ENCODE results near the gene M6PR. TPM values are rescaled to one million over a fixed set of nuclear protein-coding genes. Genes with fewer than 3 reads are reported as not detected.
"Not testable (repeated sequence)": the region's sequence is repeated elsewhere in the genome, so short reads cannot be mapped to it uniquely, and the experiment has no call there.

The M6PR gene
- total RNA-seq, 4 donors from 2014 or later = 72.0 to 96.3 (median 88.5) TPM

DNA sequence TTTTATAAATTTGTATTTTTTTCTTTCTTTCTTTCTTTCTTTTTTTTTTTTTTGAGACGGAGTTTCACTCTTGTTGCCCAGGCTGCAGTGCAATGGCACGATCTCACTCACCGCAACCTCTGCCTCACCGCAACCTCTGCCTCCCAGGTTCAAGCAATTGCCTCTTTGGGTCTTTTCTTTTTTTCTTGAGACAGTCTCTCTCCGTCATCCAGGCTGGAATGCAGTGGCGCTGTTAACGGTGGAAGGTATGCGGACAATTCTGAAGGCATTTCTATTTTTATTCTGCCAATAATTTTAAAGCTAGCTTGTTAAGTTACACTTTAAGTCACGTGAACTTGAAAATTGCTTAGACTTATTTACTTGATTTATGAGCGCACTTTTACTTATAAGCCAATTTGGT, 43.9 kb downstream of the M6PR start:
- intact Hi-C loops (cut with DNase I) = loop anchor here (5.0 kb wide), 1 partner anchor 218 kb away; no protein-coding TSS in a partner anchor
- Histone ChIP-seq H3K27ac (replicated peaks in 1 of 4) (peak overlapping the region in 2 of 4 donors; percentile 1 to 65), H3K4me3 (peak overlapping the region in 2 of 4 donors; percentile 7 to 11), H3K36me3 (no peaks in the 10 kb centered on the region), H3K4me1 (peaks cover 4 to 14% (median 7%) of the 10 kb centered on the region in 4 donors), H3K27me3 (no peaks in the 10 kb centered on the region), H3K9me3 (no peaks in the 10 kb centered on the region)
- 35% methylated on average over 10 of the region's 10 CpGs for WGBS
- DNase-seq (ENCODE audit: extremely low spot score) = no peak
- TF ChIP-seq CTCF (IDR thresholded peaks at IDR 0.05) (peak in 1 of 3 experiments; percentile 9), EP300 (IDR thresholded peaks at IDR 0.05) (no peak), POLR2A (IDR thresholded peaks at IDR 0.05; ENCODE audit: low read depth) (no peak), POLR2AphosphoS5 (IDR thresholded peaks at IDR 0.05) (peak in 1 of 2 donors; percentile 17)

DNA sequence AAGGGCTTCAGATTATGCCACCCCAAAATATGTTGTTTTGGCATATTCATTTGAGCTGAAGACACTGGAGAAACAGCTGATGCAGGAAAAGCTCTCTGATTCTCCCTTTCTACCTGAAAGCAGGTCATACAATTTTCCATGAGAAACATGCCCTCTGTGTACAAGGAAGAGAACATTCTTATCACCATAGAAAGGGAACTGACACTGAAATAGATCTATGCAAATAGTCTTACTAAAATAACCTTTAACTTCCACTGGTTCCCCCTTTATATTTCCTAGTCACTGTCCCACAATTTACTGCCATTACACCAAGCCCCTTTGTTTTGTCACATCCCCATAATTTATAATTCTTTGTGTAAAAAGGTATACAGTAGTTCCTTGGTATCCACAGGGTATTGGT, 44.8 kb downstream of the M6PR start:
- no peak overlapping the region for H3K4me3 ChIP-seq
- intact Hi-C loops (cut with DNase I) = loop anchor here (5.0 kb wide), 1 partner anchor 217 kb away; no protein-coding TSS in a partner anchor
- H3K36me3 ChIP-seq = no peaks in the 10 kb centered on the region
- H3K9me3 ChIP-seq = no peaks in the 10 kb centered on the region
- peaks cover 4 to 14% (median 7%) of the 10 kb centered on the region in 4 donors for H3K4me1 ChIP-seq
- H3K27me3 ChIP-seq = no peaks in the 10 kb centered on the region
- DNase-seq (ENCODE audit: extremely low spot score) = no peak
- H3K27ac ChIP-seq (replicated peaks in 1 of 4) = no peak overlapping the region
- no peak for TF ChIP-seq POLR2AphosphoS5 (IDR thresholded peaks at IDR 0.05)
- no peak for TF ChIP-seq EP300 (IDR thresholded peaks at IDR 0.05)
- TF ChIP-seq CTCF (IDR thresholded peaks at IDR 0.05) = no peak
- TF ChIP-seq POLR2A (IDR thresholded peaks at IDR 0.05; ENCODE audit: low read depth) = no peak

GRCh38 chr12:8903646-8904045, 45.8 kb downstream of the M6PR start:
- Histone ChIP-seq H3K4me3 (no peak overlapping the region), H3K9me3 (no peaks in the 10 kb centered on the region), H3K36me3 (no peaks in the 10 kb centered on the region), H3K27me3 (no peaks in the 10 kb centered on the region), H3K27ac (replicated peaks in 1 of 4) (no peak overlapping the region), H3K4me1 (peaks cover 4 to 14% (median 7%) of the 10 kb centered on the region in 4 donors)
- intact Hi-C loops (cut with DNase I) = no loop called here
- WGBS = 83% methylated on average over 3 of the region's 3 CpGs
- DNase-seq (ENCODE audit: extremely low spot score) = no peak
- TF ChIP-seq POLR2A (IDR thresholded peaks at IDR 0.05; ENCODE audit: low read depth) = no peak
- no peak for TF ChIP-seq CTCF (IDR thresholded peaks at IDR 0.05)
- no peak for TF ChIP-seq EP300 (IDR thresholded peaks at IDR 0.05)
- no peak for TF ChIP-seq POLR2AphosphoS5 (IDR thresholded peaks at IDR 0.05)

GRCh38 chr12:8902703-8903102, 46.7 kb downstream of the M6PR start:
- H3K36me3 ChIP-seq; H3K4me3 ChIP-seq; DNase-seq (ENCODE audit: extremely low spot score); H3K9me3 ChIP-seq; H3K27ac ChIP-seq (replicated peaks in 1 of 4); H3K27me3 ChIP-seq; intact Hi-C loops (cut with DNase I): not testable (repeated sequence)
- H3K4me1 ChIP-seq = peaks cover 4 to 14% (median 7%) of the 10 kb centered on the region in 4 donors
- 77% methylated on average over 5 of the region's 5 CpGs for WGBS

DNA sequence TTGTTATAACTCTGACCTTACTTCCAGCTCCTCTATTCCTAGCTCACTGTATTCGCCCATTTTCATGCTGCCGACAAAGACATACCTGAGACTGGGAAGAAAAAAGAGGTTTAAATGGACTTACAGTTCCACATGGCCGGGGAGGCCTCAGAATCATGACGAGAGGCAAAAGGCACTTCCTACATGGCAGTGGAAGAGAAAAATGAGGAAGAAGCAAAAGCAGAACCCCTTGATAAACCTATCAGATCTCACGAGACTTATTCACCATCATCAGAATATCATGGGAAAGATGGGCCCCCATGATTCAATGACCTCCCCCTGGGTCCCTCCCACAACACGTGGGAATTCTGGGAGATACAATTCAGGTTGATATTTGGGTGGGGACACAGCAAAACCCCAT, 49.6 kb downstream of the M6PR start:
- no peaks in the 10 kb centered on the region for H3K9me3 ChIP-seq
- no peak for DNase-seq (ENCODE audit: extremely low spot score)
- H3K27me3 ChIP-seq = no peaks in the 10 kb centered on the region
- intact Hi-C loops (cut with DNase I) = no loop called here
- H3K4me1 ChIP-seq = peaks cover 0 to under 1% (median 0%) of the 10 kb centered on the region in 4 donors
- 83% methylated on average over 6 of the region's 6 CpGs for WGBS
- no peaks in the 10 kb centered on the region for H3K36me3 ChIP-seq
- TF ChIP-seq EP300 (IDR thresholded peaks at IDR 0.05) = no peak
- TF ChIP-seq POLR2AphosphoS5 (IDR thresholded peaks at IDR 0.05) = no peak
- no peak for TF ChIP-seq CTCF (IDR thresholded peaks at IDR 0.05)
- no peak for TF ChIP-seq POLR2A (IDR thresholded peaks at IDR 0.05; ENCODE audit: low read depth)
- H3K27ac ChIP-seq (replicated peaks in 1 of 4) = no peak overlapping the region
- no peak overlapping the region for H3K4me3 ChIP-seq
